SK-N-SH (cell line): ENCODE measurements around the gene CNTNAP2.

Experiments used
- EP300 ChIP-seq, 2 experiments: IDR thresholded peaks; 2 replicates each; pipeline versions ENCODE4 v1.4.0 to v1.6.1; 2012; ENCODE audit warnings: borderline replicate concordance in 1 of 2, low read depth in 1 of 2, low read length in 1 of 2
- FOSL2 ChIP-seq: IDR thresholded peaks from 2 replicates; pipeline ENCODE4 v1.4.0; 2012; ENCODE audit warnings: low read depth, mild to moderate bottlenecking, moderate library complexity, borderline replicate concordance
- NRF1 ChIP-seq: IDR thresholded peaks from 2 replicates; pipeline ENCODE4 v1.6.1; 2012; ENCODE audit warnings: low read depth, mild to moderate bottlenecking, low read length

- TF ChIP-seq NRF1 (no peak), EP300 (IDR thresholded peaks at IDR 0.05; ENCODE audit: borderline replicate concordance in 1 of 2, low read depth in 1 of 2, low read length in 1 of 2) (peak in 1 of 2 experiments; percentile 92; a peak in 2 of 4 replicates), FOSL2 (no peak)
Measured at GRCh38 chr7:146831875-146832274, 715.3 kb downstream of the CNTNAP2 start.
